ENCODE measurements around the gene RSBN1L.

GRCh38 chr7:77684030-77684429 is 12.2 kb upstream of the RSBN1L start:
- TF ChIP-seq, protein P1, sequence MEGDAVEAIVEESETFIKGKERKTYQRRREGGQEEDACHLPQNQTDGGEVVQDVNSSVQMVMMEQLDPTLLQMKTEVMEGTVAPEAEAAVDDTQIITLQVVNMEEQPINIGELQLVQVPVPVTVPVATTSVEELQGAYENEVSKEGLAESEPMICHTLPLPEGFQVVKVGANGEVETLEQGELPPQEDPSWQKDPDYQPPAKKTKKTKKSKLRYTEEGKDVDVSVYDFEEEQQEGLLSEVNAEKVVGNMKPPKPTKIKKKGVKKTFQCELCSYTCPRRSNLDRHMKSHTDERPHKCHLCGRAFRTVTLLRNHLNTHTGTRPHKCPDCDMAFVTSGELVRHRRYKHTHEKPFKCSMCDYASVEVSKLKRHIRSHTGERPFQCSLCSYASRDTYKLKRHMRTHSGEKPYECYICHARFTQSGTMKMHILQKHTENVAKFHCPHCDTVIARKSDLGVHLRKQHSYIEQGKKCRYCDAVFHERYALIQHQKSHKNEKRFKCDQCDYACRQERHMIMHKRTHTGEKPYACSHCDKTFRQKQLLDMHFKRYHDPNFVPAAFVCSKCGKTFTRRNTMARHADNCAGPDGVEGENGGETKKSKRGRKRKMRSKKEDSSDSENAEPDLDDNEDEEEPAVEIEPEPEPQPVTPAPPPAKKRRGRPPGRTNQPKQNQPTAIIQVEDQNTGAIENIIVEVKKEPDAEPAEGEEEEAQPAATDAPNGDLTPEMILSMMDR (IDR thresholded peaks at IDR 0.05) = no peak
- no peak for TF ChIP-seq POLR2A (IDR thresholded peaks at IDR 0.05)
